Measurements from ENCODE around the gene GIGYF2.
"Not testable (repeated sequence)": the region's sequence is repeated elsewhere in the genome, so short reads cannot be mapped to it uniquely, and the experiment has no call there.

Gene GIGYF2

DNA sequence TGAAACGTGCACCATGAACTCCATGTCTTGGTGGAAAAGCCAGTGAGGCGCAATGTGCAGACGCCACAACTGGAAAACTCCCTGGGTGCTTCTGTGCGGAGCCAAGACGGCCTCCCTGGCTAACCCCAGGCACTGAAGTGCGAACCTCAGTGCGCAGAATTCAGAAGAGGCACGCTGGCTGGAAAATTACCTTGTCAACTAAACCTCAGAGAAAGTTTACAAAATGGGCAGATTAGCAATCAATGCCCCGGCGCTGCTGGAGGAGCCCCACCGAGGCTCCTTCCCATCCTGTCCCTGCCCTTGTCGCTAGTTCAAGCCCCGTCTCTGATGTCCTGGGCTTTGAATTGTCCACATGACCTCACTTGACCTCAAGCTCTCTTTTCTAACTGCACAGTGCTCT is 195.1 kb downstream of the GIGYF2 start:
- DNase-seq (ENCODE audit: low read depth in 2 of 2): no peak

DNA sequence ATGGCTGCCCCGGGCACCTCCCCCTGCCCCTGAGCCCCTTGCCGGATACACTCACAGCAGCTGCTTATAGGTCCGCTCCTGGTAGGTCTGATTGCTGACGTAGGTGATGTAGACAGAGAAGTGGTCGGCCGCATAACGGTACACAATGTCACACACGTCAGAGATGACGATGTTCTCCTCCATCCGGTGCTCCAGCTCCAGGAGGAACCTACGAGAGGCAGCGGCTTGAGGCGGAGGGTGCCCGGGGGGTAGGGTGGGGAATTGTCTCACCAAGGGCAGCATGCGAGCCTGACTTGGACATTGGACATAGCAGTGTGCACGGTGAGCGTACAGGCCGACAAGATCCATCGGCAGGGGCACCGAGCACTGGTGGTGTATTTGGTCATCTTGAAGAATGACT is 195.7 kb downstream of the GIGYF2 start:
- no peak for DNase-seq (ENCODE audit: low read depth in 2 of 2)

DNA sequence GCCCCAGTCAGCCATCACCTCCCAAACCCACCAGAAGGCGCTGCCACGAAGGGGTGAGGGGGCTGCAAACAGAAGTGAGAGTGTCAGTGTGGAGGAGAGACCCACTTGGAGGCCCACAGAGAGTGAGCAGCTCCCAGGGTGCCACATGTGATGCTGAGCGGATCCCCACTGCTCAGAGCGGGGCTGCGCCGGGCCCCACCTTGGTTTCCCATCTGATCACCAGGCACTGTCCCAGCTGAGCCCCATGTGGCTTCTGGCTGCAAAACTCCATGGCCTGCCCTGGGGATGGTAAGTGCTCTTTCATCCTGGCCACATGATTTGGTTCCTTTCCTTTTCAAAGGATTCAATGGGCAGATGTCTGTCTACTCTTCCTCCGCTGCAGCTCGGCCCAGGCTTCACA is 196.7 kb downstream of the GIGYF2 start:
- DNase-seq (ENCODE audit: low read depth in 2 of 2): no peak

DNA sequence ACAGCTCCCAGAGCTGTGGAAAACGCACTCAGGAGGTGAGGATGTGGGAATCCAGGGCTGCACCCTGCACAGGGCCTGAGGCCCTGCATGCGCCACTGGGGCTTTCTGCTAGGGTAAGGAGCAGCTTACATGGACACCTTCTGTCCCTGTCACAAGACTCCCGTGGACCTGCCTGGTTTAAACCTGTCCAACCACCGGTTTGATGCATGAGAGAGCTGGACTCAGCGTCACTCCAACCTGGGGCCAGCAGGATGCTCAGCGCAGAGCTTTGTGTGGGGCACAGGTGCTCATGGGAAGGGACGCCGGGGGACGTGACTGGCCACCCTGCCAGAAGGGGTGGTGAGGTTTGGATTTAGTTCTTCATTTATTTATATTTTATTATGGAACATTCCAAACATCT is 197.1 kb downstream of the GIGYF2 start:
- DNase-seq (ENCODE audit: low read depth in 2 of 2): no peak

DNA sequence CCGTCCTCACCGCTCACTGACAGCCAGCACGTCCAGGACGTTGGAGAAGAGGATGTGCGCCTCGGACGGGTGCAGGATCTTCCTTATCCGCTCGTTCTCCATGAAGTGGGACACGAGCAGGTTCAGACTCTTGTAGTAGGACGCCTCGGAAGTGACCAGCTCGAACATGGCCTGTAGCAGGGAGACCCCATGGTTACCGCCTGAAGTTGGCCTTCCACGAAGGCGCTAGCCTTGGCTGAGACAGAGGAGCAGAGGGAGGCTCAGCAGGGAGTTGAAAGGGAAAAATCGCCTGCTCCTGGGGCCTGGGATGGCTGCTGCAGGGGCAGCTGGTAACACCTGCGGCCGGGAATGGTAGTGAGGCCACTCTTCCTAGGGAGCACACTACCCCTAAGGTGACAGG is 197.6 kb downstream of the GIGYF2 start:
- DNase-seq (ENCODE audit: low read depth in 2 of 2): no peak

DNA sequence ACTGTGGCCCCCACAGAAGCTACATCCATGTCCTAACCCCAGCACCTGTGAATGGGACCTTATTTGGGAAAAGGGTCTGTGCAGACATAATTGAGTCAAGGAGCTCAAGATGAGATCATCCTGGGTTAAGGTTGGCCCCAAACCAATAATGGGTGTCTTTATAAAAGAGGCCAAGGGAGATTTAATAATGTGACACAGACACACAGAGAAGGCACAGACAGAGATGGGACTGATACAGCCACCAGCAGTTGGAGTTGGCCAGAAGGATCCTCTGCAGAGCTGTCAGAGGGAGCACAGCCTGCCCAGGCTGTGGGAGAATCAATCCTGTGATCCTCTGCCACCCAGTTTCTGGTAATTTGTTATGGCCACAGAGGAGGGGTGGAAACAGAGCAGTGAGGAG is 199.0 kb downstream of the GIGYF2 start:
- no peak for DNase-seq (ENCODE audit: low read depth in 2 of 2)

DNA sequence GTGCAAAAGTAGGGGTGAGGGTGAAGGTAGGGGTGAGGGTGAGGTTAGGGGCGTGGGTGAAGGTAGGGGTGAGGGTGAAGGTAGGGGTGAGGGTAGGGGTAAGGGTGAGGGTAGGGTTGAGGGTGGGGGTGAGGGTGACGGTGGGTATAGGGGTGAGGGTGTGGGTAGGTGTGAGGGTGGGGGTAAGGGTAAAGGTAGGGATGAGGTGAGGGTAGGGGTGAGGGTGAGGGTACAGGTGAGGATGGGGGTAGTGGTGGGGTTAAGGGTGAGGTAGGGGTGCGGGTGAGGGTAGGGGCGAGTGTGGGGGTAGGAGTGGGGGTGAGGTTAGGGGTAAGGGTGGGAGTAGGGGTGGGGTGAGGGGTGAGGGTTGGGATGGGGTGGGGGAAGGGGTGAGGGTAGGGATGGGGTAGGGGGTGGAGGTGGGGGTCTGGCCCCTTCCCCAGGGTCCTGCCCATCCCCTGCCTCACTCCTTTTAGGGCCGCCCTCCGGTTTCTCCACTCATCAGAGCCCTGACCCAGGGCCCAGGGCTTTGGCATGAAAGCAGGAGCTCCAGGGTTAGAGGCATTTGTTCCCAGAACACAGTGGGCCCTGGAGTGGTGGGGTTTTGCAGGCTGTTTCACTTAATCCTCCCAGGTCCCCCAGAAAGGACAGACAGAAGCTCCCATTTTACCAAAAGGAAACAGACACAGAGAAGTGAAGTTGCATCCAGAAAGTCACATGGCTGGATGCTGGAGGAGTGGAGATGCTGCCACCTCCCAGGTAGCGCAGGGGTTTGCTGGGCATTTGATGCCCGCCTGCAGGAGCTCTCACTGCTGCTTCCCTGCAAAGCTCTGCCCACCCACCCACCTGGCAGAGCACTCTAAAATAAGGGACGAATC is 199.8 kb downstream of the GIGYF2 start:
- no peak for DNase-seq (ENCODE audit: low read depth in 2 of 2)

DNA sequence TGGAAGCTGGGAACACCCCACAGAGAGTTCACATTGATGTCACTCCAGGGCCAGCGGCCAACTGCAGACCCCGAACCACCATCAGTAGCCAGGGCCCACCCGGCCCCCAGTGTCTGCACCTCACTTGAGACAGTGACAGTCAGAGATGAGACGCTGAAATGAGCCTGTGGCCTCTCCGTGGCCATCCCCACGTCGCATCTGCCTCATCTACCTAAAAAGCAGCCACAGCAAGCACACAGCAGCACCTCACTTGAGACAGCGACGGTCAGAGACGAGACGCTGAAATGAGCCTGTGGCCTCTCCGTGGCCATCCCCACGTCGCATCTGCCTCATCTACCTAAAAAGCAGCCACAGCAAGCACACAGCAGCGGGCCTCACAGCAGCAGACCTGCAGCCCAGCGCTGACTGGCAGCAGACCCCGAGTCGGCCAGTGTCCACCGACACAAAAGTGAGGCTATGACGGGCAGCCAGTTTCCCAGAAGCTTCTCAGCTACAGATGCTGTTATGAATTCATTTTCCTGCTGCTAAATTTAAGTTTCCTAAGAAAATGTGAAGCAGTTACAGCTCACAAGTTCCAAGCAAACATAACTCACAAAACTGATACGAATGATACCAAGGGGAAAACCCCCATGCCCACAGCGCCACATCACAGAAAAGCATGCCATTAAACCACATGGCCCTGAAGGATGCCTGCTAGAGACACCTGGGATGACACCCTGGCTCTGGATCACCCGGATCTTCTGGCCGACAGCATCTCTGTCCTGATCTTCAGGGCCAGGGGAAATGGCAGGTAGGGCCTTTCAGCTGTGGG is 200.7 kb downstream of the GIGYF2 start:
- no peak for DNase-seq (ENCODE audit: low read depth in 2 of 2)

DNA sequence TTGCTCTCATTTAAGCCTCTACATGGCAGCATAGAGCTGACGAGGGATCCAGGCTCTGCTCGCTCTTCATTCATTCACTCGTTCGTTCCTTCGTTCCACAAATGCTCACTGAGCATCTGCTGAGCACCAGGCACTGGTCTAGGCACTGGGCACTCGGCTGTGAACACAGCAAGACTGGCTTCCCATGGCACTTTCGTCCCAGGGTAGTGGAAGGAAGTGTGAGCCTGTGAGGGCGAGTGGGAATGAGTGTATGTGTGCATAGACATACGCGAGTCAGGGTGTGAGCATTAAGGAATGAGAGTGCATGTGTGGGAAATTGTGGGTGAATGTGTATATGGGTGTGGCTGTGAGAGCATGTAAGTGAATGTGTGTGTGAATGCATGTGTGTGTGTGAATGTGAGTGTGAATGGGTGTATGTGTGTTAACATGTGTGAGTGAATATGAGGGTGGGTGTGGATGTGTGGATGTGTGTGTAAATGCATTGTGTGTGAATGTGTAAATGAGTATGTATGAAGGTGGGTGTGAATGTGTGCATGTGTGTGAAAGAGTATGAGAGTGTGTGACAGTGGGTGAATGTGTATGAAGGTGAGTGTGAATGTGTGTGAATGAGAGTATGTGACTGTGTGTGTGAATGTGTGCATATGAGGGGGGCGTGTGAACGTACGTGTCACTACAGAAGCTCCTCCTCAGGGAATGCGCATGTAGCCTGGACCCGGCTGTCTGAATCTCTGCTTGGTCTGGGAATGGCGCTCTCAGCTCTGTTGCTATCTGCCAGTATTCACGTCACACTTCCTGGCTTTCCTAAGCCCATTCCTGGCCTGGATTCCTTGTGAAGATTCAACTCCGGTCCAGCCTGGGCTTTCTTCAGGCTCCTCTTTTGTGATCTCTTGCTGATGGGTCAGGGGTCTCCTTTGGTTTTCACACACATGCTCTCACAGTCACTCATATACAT is 201.7 kb downstream of the GIGYF2 start:
- DNase-seq (ENCODE audit: low read depth in 2 of 2): no peak

DNA sequence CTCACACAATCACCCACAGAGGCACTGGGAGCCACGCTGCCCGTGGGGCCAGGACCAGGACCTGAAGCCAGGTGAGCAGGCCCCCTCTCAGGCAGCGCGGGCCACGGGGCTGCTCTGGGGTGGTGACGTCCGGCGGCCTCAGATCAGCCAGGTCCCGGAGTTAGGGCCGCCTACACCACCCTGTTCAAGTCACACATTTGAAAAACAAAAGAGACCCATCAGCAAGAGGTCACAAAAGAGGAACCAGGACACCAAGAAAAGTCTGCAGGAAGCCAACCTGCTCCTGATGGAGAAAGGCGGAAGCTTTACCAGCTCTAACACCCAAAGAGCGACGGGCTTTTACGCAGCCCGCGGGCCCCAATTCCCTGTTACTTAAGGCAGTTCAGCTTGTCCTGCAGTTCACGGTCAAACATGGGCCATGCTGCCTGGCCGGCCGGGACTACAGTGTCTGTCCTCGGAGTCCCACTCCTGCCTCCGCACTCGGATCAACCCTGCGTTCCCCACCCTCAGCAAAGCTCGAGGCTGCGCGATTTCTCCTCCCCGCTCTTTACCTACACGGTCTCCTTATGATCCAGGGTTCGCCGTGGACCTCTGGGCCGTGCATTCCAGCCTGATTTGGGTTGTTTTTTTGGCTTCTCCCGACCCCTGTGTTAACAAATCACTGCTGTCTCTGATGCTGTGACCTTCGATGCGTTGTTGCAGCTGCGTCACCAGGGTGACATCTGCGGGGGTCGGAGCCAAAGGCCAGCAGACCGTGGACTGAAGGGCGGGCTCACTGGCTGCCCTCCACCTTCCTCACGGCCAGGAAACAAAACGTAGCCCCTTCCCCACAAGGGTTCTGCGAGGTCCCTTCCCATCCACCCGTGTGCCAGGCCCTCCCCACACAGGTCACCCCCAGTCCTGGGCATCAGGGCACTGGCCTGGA is 203.9 kb downstream of the GIGYF2 start:
- DNase-seq (ENCODE audit: low read depth in 2 of 2): no peak

DNA sequence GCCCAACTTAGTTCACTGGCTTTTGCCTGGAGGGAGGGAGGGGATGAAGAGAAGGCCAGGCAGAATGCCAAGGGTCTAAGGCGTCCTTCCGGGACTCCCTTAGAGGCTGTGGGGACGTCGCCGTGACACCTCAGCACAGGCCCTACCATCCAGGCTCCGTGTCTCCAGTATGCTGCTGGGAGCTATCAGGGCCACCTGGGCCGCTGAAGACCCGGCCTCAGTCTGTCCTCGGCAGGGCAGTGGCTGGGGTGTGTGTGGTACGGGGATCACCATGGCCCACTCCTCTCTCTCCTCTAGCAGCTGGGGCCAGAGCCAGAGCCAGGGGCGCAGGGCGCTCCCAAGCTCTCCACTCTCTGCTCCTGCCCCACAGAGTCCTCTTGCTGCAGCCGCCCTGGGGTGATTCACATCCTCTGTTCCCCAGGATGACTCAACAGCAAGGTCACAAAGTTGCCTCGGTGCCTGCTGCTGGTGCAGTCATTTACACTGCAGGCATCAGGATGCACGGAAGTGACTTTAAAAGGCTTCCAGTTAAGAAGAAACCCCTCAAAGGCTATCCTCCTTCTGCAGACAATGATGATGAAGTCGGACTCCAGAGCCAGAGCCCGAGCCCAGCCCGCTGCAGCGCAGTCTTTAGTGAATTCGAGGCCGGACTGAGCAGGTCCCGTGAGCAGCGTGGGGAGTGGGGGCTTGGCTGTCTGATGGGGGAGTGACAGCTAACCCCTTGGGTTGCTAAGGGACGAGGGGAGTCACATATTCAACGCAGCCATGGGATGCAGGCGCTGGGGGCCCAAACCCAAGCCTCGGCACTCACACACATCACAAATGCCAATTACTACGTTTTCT is 204.8 kb downstream of the GIGYF2 start:
- DNase-seq (ENCODE audit: low read depth in 2 of 2): no peak

DNA sequence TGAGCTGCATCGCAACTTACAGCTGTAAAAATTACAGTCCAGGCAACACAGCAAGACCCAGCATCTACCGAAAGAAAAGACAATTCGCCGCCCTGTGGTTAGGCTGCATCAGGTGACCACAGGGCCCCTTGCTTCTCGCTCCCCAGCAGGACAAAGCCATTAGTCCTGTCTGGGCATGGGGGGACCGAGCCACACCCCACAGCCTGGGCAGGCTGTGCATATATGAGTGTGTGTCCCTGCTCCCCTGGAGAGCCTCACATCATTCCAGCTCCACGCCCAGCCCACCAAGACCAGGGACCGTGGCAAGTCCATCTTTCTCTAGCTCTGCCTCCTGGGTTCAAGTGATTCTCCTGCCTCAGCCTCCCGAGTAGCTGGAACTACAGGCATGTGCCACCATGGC is 206.9 kb downstream of the GIGYF2 start:
- no peak for DNase-seq (ENCODE audit: low read depth in 2 of 2)

DNA sequence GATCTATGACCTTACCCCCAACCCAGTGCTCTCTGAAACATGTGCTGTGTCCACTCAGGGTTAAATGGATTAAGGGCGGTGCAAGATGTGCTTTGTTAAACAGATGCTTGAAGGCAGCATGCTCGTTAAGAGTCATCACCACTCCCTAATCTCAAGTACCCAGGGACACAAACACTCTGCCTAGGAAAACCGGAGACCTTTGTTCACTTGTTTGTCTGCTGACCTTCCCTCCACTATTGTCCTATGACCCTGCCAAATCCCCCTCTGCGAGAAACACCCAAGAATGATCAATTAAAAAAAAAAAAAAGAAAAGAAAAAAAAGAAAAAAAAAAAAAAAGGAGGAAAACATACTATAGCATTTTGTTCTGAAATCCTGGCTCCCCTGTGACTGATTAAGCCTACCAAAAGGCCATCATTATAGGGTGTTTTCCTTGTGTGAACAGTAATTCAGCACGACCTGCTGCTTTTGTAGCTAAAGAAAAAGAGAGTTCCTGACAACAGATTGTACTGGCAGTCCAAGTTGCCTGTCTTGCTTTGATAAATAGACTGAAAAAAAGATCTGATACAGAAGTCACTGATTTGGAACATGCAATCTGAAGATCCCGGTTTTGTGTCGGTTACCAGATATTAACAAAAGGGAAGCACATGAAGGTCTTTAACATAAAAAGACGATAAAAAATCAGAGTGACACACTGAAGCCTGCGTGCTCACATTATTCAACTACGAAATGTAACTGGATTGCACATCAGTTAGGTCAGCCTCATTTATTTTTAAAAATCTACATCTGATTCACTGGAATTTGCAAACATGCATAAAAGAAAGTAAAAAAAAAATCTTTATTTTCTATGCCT is 210.0 kb downstream of the GIGYF2 start:
- DNase-seq (ENCODE audit: low read depth in 2 of 2): not testable (repeated sequence)

DNA sequence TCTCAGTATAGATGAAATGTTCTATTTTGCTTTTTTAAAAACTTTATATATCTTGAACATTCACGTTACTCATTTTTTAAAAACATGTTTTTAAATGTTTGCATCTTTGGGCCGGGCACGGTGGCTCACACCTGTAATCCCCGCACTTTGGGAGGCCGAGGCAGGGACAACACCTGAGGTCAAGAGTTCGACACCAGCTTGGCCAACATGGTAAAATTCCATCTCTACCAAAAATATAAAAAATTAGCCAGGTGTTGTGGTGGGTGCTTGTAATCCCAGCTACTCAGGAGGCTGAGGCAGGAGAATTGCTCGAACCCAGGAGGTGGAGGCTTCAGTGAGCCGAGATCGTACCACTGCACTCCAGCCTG is 210.6 kb downstream of the GIGYF2 start:
- not testable (repeated sequence) for DNase-seq (ENCODE audit: low read depth in 2 of 2)

DNA sequence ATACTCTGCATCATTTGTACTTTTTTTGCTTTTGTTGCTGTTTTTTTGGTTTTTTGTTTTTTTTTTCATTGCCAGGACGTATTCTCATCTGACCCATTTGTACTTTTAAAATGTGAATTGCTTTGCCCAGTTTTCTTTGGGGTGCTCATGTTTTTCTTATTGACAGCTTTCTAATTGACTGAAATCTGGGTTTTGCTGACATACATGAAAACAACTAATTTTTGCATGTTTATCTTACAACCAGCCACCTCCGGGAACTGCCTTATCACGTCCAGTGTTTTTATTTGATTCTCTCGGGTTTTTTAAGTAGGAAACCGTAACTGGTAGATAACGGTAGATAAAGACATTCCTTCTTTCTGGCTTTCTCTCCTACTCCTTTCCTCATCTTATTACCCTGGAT is 211.6 kb downstream of the GIGYF2 start:
- no peak for DNase-seq (ENCODE audit: low read depth in 2 of 2)
